ENCODE measurements around the gene NEU1.

NEU1 gene

DNA sequence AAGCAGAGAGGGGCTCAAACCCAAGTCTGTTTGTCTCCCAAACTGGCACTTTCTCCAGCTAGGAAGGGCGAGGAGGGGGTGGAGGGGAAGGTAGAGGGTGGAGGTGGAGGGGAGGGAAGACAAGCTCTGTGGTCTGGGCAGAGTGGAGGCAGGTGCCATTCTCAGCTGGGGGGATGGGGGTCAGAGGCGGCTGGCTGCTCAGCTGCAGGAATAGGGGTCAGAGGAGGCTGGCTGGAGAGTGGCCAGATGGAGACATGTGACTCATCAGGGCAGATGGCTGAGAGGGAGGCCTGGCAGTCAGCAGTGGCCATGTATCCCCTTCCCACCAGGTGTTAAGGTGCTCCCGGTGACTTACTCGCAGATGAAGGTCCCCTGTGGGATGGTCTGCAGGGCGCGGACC, 19.7 kb upstream of the NEU1 start:
- Histone ChIP-seq H2AFZ (no peak overlapping the region), H3K4me3 (ENCODE audit: low read depth, low read length) (no peak overlapping the region), H3K27me3 (ENCODE audit: control insufficient read depth, insufficient read depth, low read length) (no peaks in the 10 kb centered on the region), H3K27ac (no peak overlapping the region), H3K4me1 (no peaks in the 10 kb centered on the region), H3K36me3 (ENCODE audit: control insufficient read depth, insufficient read depth, low read length) (no peaks in the 10 kb centered on the region), H3K9ac (no peak overlapping the region), H3K79me2 (no peaks in the 10 kb centered on the region), H3K4me2 (ENCODE audit: low read length) (no peak overlapping the region), H3K9me3 (ENCODE audit: control insufficient read depth, low read length) (no peaks in the 10 kb centered on the region)
- TF ChIP-seq, protein P1, sequence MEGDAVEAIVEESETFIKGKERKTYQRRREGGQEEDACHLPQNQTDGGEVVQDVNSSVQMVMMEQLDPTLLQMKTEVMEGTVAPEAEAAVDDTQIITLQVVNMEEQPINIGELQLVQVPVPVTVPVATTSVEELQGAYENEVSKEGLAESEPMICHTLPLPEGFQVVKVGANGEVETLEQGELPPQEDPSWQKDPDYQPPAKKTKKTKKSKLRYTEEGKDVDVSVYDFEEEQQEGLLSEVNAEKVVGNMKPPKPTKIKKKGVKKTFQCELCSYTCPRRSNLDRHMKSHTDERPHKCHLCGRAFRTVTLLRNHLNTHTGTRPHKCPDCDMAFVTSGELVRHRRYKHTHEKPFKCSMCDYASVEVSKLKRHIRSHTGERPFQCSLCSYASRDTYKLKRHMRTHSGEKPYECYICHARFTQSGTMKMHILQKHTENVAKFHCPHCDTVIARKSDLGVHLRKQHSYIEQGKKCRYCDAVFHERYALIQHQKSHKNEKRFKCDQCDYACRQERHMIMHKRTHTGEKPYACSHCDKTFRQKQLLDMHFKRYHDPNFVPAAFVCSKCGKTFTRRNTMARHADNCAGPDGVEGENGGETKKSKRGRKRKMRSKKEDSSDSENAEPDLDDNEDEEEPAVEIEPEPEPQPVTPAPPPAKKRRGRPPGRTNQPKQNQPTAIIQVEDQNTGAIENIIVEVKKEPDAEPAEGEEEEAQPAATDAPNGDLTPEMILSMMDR (IDR thresholded peaks at IDR 0.05): no peak

DNA sequence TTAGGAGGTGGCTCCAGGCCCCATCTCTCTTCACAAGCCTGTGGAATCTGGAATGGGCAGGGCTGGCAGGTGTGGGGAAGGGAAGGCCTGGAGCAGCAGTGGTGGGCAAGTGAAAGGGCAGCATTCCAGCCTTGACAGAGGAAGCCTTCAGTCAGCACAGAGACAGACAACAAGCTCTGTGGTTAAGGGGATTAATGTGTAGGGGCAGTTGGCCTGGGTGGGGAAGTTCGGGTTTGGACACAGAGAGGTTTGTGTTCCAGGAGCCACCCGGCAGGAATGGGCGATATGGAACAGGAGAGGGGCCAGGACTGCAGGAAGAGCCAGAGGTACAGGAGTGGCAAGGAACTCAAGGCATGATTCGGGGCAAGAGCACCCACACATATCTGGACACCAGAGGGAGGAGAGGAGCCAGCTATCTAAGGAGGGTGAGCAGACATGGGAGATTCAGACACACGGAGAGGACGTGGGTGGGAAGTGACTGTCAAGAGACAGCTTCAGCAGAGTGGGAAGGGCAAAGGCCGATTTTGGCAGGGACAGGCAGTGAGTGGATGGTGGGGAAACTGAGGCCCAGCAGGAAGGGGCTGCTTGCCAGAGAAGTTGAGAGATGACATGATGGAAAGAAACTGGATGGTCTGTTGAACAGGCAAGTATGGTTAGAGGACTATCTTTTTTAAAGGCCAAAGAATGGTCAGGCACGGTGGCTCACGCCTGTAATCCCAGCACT, 18.7 kb upstream of the NEU1 start:
- Histone ChIP-seq H3K4me1 (no peaks in the 10 kb centered on the region), H3K27ac (no peak overlapping the region), H3K4me2 (ENCODE audit: low read length) (no peak overlapping the region), H3K4me3 (ENCODE audit: low read depth, low read length) (no peak overlapping the region), H3K9ac (no peak overlapping the region), H3K79me2 (no peaks in the 10 kb centered on the region), H3K9me3 (ENCODE audit: control insufficient read depth, low read length) (no peaks in the 10 kb centered on the region), H3K27me3 (ENCODE audit: control insufficient read depth, insufficient read depth, low read length) (no peaks in the 10 kb centered on the region), H3K36me3 (ENCODE audit: control insufficient read depth, insufficient read depth, low read length) (no peaks in the 10 kb centered on the region), H2AFZ (no peak overlapping the region)
- TF ChIP-seq, protein P1 (IDR thresholded peaks at IDR 0.05): no peak

GRCh38 chr6:31880616-31881015, 18.0 kb upstream of the NEU1 start:
- Histone ChIP-seq H3K4me1 (no peaks in the 10 kb centered on the region), H3K9me3 (ENCODE audit: control insufficient read depth, low read length) (no peaks in the 10 kb centered on the region), H3K4me3 (ENCODE audit: low read depth, low read length) (no peak overlapping the region), H3K36me3 (ENCODE audit: control insufficient read depth, insufficient read depth, low read length) (no peaks in the 10 kb centered on the region), H3K79me2 (no peaks in the 10 kb centered on the region), H3K27ac (no peak overlapping the region), H3K27me3 (ENCODE audit: control insufficient read depth, insufficient read depth, low read length) (no peaks in the 10 kb centered on the region), H3K4me2 (ENCODE audit: low read length) (no peak overlapping the region), H3K9ac (no peak overlapping the region), H2AFZ (no peak overlapping the region)
- TF ChIP-seq, protein P1 (IDR thresholded peaks at IDR 0.05): no peak

- Histone ChIP-seq H3K27me3 (ENCODE audit: control insufficient read depth, insufficient read depth, low read length) (no peaks in the 10 kb centered on the region), H3K79me2 (no peaks in the 10 kb centered on the region), H2AFZ (no peak overlapping the region), H3K9ac (no peak overlapping the region), H3K4me2 (ENCODE audit: low read length) (no peak overlapping the region), H3K27ac (no peak overlapping the region), H3K4me1 (no peaks in the 10 kb centered on the region), H3K36me3 (ENCODE audit: control insufficient read depth, insufficient read depth, low read length) (no peaks in the 10 kb centered on the region), H3K4me3 (ENCODE audit: low read depth, low read length) (no peak overlapping the region), H3K9me3 (ENCODE audit: control insufficient read depth, low read length) (no peaks in the 10 kb centered on the region)
- TF ChIP-seq, protein P1 (IDR thresholded peaks at IDR 0.05): no peak
These were observed 17.3 kb upstream of the NEU1 start for GRCh38 chr6:31879901-31880300.

GRCh38 chr6:31879143-31879542, 16.5 kb upstream of the NEU1 start:
- H3K36me3 ChIP-seq (ENCODE audit: control insufficient read depth, insufficient read depth, low read length): no peaks in the 10 kb centered on the region
- H3K4me3 ChIP-seq (ENCODE audit: low read depth, low read length): no peak overlapping the region
- H3K27ac ChIP-seq: no peak overlapping the region

More at GRCh38 chr6:31879143-31879542, 16.5 kb upstream of the NEU1 start:
- TF ChIP-seq, protein P1 (IDR thresholded peaks at IDR 0.05): no peak
- H2AFZ ChIP-seq: no peak overlapping the region
- H3K9me3 ChIP-seq (ENCODE audit: control insufficient read depth, low read length): no peaks in the 10 kb centered on the region
- no peak overlapping the region for H3K9ac ChIP-seq
- H3K79me2 ChIP-seq: no peaks in the 10 kb centered on the region
- H3K4me2 ChIP-seq (ENCODE audit: low read length): no peak overlapping the region
- no peaks in the 10 kb centered on the region for H3K4me1 ChIP-seq
- H3K27me3 ChIP-seq (ENCODE audit: control insufficient read depth, insufficient read depth, low read length): no peaks in the 10 kb centered on the region
